ENCODE data around the gene SLCO4A1.
A peak's percentile ranks its signal among the peaks of the same experiment; 100 is the strongest.

Gene SLCO4A1

GRCh38 chr20:62716198-62716940 lies 74.1 kb downstream of the SLCO4A1 start:
- peak; percentile 52 for DNase-seq (ENCODE audit: low spot score)

DNA sequence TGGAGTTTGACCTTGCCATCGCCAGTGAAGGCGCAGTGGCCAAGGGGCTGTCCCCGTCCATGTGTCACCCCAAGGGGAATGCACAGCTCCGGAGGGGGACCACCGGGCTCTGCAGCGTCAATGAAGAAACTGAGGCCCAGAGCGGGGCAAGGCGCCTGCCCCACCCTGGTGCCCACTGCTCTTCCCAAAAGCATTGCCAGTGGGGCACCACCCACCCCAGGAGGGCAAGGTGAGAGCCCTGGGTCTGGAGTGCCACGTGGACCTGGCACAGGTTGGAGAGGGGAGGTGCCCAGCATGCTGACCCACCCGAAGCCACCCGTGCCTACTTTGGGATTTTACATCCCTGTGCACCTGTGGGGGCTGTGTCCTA lies 74.6 kb downstream of the SLCO4A1 start:
- no peak for DNase-seq (ENCODE audit: low spot score)

DNA sequence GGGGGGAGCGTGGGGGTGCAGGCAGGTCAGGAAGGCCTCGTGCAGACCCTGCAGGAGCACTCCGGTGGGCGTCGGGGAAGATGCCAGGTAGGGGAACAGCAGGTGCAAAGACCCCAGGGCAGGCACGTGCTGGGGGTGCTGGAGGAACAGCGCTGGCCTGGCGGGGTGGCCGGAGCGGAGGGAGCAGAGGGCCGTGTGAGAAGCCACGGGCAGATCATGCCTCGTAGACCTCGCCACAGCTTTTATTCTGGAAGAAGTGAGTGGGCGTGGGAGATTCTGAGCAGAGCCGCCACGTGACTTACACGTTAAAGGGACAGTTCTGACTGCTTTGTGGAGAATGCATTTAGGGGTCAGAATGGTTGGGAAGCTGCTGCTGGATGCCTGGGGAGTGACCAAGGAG lies 75.6 kb downstream of the SLCO4A1 start:
- no peak for DNase-seq (ENCODE audit: low spot score)

DNA sequence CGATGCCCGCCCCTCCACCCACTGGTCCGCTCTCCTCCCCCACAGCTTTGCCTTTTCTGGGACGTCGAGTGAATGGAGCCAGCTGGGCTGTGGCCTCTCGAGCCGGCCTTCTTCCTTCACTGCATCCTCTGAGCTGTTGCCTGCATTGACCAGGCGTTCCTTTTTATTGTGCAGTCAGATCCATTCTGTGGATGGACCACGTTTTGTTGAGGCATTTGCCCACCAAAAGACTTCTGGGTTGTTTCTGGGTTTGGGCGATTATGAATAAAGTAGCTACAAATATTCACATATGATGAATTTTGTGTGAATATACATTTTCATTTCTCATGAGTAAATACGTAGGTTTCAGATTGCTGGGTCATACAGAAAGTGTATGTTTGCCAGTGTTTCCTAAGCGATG lies 76.2 kb downstream of the SLCO4A1 start:
- no peak for DNase-seq (ENCODE audit: low spot score)

DNA sequence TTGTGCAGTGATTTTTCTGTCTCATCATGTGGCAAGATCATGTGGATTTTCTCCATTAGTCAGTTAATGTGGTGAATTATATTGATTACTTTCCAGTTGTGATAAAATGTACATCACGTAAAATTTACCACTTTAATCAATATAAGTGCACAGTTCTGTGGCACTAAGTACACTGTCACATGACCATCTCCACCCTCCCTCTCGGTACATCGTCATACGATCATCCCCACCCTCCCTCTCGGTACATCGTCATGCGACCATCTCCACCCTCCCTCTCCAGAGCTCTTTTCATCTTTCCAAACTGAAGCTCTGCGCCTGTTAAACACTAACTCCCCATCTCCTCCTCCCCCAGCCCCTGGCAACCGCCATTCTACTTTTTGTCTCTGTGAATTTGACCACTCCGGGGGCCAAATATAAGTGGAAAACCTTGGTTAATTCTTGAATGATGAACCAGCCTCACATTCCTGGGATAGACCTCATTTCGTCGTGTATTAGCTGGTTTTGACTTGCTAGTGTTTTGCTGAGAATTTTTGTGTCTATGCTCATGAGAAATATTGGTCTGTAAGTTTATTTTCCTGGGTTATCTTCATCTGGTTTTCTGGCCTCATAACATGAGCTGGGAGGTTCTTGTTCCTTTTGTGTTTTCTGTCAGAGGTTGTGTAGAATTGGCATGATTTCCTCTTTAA lies 77.1 kb downstream of the SLCO4A1 start:
- DNase-seq (ENCODE audit: low spot score), result no peak
